Stimulated activated CD4-positive, alpha-beta T cell treated with anti-CD3 and anti-CD28 coated beads, Interleukin-12 subunit alpha, Interleukin-12 subunit beta, amount 100 ng/mL, for 24 hours (primary cell): ENCODE results near the gene NIPAL1.

ENCODE experiments used
- DNase-seq, 2 experiments: peaks; one replicate each; pipeline ENCODE4 v3.0.0-alpha.2; 2020; ENCODE audit warnings: low read depth in 2 of 2

The NIPAL1 gene

GRCh38 chr4:48027653-48028052 is 11.1 kb downstream of the NIPAL1 start:
- no peak for DNase-seq

GRCh38 chr4:48028696-48029095 is 12.1 kb downstream of the NIPAL1 start:
- no peak for DNase-seq

DNA sequence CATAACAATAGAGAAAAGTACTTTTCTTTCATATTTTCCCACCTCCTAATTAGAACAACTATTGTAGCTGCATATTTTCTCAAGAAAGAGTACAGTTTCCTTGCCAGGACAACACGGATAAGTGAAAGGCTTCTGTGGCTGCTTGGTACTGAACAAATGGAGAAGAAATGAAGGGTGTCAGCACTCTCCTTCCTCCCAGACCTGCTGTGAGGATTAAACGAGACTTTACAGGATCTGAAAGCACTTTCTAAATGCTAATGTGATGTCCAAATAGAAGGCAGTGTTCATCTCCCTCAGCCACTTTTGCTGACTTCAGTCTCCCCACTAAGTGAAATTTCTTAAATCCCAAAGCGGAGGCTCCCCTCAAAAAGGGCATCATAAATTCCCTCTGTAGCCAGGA is 13.9 kb downstream of the NIPAL1 start:
- DNase-seq: no peak

DNA sequence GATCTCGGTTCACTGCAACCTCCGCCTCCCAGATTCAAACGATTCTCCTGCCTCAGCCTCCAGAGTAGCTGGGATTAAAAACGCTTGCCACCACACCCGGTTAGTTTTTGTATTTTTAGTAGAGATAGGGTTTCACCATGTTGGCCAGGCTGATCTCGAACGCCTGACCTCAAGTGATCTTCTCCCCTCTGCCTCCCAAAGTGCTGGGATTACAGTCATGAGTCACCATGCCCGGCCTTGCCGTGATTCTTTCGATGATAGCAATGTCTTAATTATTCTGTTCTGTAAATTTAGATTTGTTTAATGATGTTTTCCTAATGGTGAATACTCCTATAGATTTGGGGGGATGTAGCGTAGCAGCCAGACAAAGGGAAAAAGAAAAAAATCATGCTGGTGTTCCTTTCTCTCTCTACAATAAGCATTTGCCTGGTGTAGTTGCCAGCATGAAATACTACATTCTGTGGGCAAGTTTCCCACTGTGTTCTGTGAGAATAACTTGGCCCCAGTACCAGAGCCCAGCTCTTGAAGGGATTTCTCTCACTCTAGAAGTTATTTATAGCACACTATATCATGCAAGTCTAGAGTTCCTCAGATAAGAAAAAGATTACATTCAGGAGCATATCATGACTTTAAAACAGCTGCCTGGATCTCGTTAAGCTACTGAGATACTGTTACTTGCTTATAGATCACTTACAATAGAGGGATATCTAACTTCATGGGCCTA is 15.4 kb downstream of the NIPAL1 start:
- DNase-seq: no peak

DNA sequence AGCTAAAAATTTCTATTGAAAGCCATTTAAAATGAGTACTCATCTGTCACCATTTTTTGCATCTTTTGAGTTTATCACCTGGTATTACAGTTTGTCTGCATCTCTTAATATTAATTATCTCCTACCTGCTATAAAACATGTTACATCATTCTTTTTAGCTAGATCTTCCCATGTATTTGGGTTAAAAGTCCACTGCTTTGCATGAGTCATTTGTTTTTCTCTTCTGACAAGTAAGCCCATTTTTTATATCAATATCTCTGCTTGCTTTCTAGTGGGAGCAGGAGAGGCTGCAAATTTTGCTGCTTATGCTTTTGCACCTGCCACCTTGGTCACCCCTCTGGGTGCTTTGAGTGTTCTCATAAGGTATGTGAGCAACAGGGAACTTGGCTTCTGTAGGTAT is 16.1 kb downstream of the NIPAL1 start:
- no peak for DNase-seq

DNA sequence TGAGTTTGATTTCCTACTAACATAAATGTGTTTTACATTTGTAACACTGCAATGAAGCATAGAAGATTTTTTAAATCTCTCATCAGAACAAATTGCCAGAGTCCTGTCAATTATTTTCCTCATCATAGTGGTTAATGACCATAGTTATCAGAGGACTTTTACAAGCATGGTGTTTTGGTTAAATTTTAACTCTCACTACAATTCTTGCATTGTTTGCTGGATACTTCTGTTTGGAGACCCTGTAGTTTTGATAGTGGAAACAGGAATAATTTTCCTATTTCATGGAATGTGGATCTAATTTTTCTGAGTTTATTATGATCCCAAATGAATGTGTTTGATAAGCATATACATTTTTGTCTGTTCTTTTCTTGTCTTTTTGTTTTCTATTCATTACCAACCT is 16.8 kb downstream of the NIPAL1 start:
- no peak for DNase-seq

DNA sequence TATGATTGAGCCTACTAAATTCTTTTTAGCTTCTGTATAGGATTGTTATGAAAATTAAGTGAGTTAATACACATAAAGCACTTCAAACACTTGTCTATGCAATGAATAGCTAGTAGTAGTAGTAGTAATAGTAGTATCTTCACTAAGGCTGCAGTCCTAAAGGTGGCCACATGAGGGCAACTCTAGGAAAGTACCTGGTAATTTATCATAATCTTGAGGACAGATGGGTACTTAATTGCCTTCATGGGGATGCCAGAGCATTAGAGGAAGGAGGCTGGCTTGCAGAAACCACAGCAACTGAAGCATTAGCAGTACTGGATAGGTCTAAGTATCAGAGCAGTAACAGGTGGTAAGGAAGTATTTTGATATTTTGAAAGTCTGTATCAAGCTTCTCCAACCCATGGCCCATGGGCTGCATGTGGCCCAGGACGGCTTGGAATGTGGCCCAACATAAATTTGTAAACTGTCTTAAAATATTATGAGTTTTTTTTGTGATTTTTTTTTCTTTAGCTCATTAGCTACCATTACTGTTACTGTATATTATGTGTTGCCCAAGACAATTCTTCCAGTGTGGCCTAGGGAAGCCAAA is 17.3 kb downstream of the NIPAL1 start:
- DNase-seq: peak in 1 of 2 experiments; percentile 60

DNA sequence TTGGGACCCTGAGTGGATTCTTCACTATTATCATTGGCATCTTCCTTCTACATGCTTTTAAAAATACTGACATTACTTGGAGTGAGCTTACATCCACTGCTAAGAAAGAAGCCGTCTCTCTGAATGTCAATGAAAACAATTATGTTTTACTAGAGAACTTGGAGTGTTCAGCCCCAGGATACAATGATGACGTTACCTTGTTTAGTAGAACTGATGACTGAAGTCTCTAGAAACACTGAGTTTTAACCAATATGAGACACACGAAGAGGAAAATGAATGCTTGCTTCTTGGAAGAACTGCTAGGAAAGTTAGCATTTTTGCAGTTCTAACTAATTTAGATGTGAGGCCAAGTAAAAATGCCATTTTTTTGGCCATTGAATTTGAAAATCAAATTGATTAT is 19.4 kb downstream of the NIPAL1 start:
- DNase-seq: no peak

- no peak for DNase-seq
Measured at GRCh38 chr4:48037117-48037462, 20.5 kb downstream of the NIPAL1 start.

DNA sequence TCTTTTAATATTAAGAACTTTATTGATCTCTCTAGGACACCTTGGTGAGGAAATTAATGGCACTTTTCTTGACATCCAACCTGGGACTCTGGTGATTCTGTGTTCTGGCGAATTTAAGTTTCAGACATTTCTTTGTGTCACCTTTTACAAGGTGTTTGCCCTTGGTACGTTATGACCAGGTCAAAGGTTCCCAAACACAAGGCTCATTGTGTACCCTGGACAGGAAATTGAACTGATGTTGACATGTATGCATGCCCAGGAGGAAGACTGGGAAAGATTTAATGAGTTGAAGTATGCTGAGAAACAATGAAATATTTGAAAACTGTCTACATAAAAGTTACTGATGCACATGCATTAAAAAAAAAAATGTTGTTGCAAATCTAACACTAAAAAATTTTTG is 22.1 kb downstream of the NIPAL1 start:
- DNase-seq: no peak

DNA sequence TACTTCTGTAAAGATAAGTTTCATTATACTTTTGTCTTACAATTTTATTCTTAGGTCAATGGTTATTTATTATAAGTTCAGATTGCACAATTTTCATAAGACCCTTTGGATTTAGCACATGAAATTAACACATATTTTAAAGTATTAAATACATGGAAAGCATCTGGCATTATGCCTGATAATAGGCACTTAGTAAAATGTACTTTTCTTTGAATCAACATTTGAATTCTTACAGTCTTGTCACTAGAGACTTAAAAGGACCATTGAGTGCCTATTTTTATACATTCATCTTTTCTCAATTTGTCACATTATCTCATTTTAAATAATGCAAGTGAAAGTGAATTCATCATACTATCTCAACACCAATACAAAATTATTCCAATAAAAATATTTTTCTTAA is 23.0 kb downstream of the NIPAL1 start:
- DNase-seq: no peak

GRCh38 chr4:48041535-48042137 is 25.1 kb downstream of the NIPAL1 start:
- DNase-seq: peak in 1 of 2 experiments; percentile 41

DNA sequence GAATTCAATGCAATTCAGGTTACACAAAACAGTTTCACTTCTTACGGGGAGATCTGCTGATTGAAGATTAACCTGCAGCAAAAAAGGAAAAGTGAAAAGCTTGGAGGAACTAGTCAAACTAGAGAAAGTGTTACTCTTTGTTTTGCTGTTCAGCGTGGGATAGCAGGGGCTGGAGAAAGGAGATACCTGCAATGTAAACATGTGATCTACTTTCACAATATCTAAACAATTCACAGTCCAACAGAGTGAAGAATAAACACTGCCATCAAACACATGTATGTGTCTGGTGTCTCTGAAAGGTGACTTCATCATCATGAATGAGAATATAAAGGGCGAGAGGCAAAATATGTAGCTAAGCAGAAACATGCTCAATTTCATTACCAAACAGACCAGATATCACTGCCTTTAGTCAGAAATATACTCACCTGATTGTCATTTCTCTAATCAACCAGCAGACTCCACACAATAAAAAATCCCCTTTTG is 26.4 kb downstream of the NIPAL1 start:
- no peak for DNase-seq

DNA sequence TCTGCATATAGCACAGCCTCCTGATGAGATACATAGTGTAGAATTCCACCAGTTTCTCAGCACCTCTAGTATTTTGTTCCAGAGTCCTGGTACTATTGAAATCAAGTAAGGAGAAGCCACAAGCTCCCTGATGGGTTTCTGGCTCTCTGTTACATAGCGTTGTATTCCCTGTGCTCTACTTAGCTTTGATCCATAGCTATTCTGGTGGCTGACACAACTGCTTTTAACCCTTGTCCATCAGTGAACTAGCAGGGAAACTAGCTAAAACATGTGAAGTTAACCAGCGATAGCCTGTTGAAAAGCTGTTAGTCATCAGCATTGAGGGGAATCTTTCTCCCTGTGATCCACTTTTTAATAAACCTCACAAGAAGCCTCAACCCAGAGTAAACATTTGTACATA is 26.9 kb downstream of the NIPAL1 start:
- DNase-seq: no peak

DNA sequence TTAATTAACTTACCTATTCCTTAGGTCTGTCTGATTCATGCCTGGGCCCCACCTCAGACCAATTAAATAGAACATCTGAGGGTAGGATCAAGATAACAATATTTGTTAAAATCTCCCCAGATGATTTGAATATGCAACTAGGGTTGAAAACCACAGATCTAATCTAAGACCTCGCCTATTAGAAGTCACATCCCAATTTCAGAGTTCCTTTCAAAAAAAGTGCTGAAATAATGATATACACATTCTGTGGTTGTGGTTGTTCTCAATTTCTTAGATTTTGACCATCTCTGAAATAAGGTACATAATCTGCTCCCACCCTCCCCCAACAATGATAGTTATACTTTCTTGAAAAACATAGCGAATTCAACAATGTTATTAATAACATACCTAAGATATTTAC is 27.7 kb downstream of the NIPAL1 start:
- DNase-seq: no peak

DNA sequence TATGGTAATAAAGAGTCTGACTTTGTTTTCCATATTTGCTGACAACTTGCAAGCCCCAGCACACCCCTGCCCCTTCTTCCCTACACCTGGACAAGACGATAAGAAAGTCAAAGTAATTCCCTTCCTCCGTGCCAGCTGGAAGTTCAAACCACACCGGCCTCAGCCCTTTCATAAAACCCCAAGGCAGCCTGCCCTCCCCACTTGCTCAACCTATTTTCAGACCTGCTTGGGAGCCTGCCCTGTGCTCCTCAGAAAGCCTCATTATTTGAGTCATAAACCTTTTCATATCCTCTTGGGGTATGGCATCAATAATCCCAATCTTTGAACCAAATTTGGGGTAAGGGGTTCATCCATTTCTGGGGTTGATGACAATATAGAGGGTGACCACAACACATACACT is 29.5 kb downstream of the NIPAL1 start:
- DNase-seq: no peak

DNA sequence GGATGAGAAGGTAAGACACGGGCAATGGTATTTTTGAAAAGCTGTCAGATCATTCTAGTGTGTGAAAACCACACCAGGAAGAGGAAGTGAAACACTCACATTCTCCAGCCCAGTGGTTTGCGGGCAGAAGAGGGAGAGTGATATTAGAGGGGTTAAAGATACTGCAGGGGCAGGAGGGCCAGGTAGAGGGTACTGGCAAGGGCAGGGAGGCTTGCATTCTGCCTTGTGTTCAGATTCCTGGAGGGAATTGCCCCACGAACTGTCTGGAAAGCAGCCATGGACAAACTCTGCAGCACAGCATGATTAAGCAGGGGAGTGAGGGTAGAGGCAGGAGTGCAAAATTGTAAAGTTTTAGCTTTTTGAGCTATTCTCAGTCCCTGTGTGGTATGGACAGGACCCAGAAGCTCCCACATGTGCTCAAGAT is 30.9 kb downstream of the NIPAL1 start:
- DNase-seq: peak; percentile 56 to 80

- no peak for DNase-seq
Measured at GRCh38 chr4:48047896-48048295, 31.3 kb downstream of the NIPAL1 start.

DNA sequence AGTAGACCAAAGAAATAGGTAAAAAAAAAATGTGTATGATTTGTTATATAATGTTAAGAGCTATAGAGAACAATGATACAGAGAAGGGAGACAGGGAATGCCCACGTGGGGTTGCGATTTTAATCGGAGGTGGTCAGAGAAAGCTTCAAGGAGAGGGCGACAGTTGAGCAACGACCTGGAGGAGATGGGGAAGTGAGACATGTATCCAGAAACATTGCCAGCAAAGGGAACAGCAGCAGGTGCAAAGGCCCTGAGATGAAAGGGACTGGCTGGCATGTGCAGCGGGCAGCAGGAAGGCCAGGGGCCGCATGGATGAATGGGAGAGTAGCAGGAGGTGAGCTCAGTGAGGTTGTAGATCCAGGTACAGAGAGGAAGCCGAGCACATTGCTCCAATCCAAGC is 32.9 kb downstream of the NIPAL1 start:
- no peak for DNase-seq

DNA sequence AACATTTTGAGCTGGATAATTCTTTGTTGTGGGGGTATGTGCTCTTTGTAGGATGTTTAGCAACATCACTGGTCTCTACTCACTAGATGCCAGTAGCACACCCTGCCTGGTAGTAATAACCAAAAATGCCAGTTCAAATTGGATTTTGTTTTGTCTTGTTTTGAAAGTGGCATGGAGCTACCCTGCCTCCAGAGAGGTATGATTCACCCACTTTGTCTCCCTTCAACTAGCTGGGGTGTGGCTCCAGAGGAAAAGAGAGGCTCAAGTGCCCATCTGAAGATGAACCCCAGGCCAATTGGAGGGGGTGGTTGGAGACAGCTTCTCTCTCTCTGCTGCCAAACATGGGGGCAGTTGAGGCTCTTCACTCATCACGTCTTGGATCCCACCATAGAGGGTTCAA is 34.5 kb downstream of the NIPAL1 start:
- DNase-seq: no peak

- no peak for DNase-seq
Measured at GRCh38 chr4:48058617-48059530, 42.3 kb downstream of the NIPAL1 start.

DNA sequence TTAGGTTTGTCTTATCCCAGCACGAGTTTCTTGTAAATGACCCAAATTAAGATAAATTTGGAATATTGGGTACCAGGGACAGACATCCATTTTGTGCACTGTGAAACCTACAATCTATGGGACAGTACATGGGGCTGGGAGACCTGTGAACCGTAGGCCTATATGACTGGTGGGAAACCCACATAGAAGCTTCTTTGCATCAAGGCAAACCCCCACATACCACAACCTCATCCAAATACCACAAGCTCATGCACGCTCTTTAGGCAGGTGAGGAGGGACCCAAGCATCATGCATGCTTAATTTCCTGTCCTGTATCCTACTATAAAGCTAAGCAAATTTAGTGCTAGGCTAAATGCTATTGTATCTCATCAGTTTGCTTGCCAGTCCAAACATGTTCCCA is 47.8 kb downstream of the NIPAL1 start:
- no peak for DNase-seq
